ENCODE results near the gene ATG9A.

The ATG9A gene

DNA sequence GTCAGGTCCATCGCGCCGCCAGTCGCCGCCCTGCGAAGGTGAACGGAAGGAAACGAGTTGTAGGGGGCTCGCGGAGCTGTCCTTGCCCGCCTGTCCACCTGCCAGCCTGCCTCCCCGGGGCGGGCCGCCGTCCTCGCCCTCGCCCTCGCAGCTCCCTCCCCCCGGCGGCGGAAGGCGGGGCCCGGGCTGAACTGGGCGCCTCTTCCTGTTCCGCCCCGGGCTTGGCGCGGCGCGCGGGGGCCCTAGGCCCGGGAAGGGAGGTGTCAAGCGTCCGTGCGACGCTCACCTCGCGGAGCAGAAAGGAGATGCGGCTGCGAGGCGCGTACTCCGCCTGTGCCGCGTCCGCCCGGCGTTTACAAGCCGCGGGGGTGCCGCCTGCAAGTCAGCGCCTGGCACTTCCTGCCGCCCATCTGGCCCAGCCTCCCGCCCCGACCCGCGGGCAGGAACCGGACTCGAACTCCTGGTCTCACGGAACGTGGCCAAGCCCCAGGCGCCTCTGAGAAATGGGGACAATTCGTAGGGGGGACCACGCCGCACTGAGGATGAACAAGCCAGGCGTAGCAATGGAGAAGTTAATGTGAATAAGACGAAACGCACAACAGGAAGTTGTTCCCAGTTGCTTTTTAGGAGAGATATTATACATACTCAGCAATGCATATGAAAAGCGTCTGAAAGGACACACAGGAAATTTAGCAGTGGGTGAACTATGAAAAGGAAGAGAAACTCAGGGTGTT, 52.5 kb downstream of the ATG9A start, which contains the start of gene CNPPD1 (continued):
- TF ChIP-seq, protein P1, sequence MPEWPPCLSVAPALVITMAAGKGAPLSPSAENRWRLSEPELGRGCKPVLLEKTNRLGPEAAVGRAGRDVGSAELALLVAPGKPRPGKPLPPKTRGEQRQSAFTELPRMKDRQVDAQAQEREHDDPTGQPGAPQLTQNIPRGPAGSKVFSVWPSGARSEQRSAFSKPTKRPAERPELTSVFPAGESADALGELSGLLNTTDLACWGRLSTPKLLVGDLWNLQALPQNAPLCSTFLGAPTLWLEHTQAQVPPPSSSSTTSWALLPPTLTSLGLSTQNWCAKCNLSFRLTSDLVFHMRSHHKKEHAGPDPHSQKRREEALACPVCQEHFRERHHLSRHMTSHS (tag by site-specific recombination; IDR thresholded peaks at IDR 0.05), result no peak
- TF ChIP-seq ZBTB21 (tag by site-specific recombination; IDR thresholded peaks at IDR 0.05) (no peak), ZNF423 (tag by site-specific recombination; IDR thresholded peaks at IDR 0.05) (peak; percentile 51; the same call in 1 of the 2 replicates), ZBTB48 (tag by site-specific recombination; IDR thresholded peaks at IDR 0.05) (peak; percentile 23; the same call in 1 of the 2 replicates), ZNF133 (tag by site-specific recombination; IDR thresholded peaks at IDR 0.05) (no peak), ZNF768 (tag by site-specific recombination; IDR thresholded peaks at IDR 0.05) (no peak), ZNF837 (tag by site-specific recombination; IDR thresholded peaks at IDR 0.05) (no peak), ZIC2 (tag by site-specific recombination; IDR thresholded peaks at IDR 0.05) (no peak), KLF8 (tag by site-specific recombination; IDR thresholded peaks at IDR 0.05) (peak; percentile 87), ZNF571 (tag by site-specific recombination; IDR thresholded peaks at IDR 0.05) (no peak), ZXDB (tag by site-specific recombination; IDR thresholded peaks at IDR 0.05) (peak; percentile 59; the same call in 1 of the 2 replicates), ZNF174 (tag by site-specific recombination; IDR thresholded peaks at IDR 0.05) (no peak), HOXA7 (CRISPR knock-in tag; IDR thresholded peaks at IDR 0.05; ENCODE audit: borderline replicate concordance) (no peak), GLIS2 (tag by site-specific recombination; IDR thresholded peaks at IDR 0.05) (peak; percentile 96), ZSCAN30 (tag by site-specific recombination; IDR thresholded peaks at IDR 0.05) (peak; percentile 75; the same call in 1 of the 2 replicates), YY1 (tag by site-specific recombination; IDR thresholded peaks at IDR 0.05) (no peak), ZBTB17 (tag by site-specific recombination; IDR thresholded peaks at IDR 0.05) (peak; percentile 59; the same call in 1 of the 2 replicates), ZBTB20 (tag by site-specific recombination; IDR thresholded peaks at IDR 0.05) (peak; percentile 95), ZNF335 (tag by site-specific recombination; conservative IDR thresholded peaks at IDR 0.05) (peak; percentile 61; the same call in 1 of the 2 replicates), ZNF776 (tag by site-specific recombination; IDR thresholded peaks at IDR 0.05; ENCODE audit: borderline replicate concordance) (no peak), OVOL3 (tag by site-specific recombination; IDR thresholded peaks at IDR 0.05) (no peak), HOXC10 (CRISPR knock-in tag; IDR thresholded peaks at IDR 0.05) (no peak), ZNF292 (tag by site-specific recombination; IDR thresholded peaks at IDR 0.05; ENCODE audit: borderline replicate concordance, low read depth) (no peak), ZNF600 (tag by site-specific recombination; IDR thresholded peaks at IDR 0.05) (peak; percentile 57), ZNF24 (tag by site-specific recombination; IDR thresholded peaks at IDR 0.05) (no peak), ZNF140 (tag by site-specific recombination; IDR thresholded peaks at IDR 0.05) (no peak)
- TF ChIP-seq, protein P2, sequence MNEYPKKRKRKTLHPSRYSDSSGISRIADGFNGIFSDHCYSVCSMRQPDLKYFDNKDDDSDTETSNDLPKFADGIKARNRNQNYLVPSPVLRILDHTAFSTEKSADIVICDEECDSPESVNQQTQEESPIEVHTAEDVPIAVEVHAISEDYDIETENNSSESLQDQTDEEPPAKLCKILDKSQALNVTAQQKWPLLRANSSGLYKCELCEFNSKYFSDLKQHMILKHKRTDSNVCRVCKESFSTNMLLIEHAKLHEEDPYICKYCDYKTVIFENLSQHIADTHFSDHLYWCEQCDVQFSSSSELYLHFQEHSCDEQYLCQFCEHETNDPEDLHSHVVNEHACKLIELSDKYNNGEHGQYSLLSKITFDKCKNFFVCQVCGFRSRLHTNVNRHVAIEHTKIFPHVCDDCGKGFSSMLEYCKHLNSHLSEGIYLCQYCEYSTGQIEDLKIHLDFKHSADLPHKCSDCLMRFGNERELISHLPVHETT (tag by site-specific recombination; IDR thresholded peaks at IDR 0.05), result no peak
- TF ChIP-seq, protein P3, sequence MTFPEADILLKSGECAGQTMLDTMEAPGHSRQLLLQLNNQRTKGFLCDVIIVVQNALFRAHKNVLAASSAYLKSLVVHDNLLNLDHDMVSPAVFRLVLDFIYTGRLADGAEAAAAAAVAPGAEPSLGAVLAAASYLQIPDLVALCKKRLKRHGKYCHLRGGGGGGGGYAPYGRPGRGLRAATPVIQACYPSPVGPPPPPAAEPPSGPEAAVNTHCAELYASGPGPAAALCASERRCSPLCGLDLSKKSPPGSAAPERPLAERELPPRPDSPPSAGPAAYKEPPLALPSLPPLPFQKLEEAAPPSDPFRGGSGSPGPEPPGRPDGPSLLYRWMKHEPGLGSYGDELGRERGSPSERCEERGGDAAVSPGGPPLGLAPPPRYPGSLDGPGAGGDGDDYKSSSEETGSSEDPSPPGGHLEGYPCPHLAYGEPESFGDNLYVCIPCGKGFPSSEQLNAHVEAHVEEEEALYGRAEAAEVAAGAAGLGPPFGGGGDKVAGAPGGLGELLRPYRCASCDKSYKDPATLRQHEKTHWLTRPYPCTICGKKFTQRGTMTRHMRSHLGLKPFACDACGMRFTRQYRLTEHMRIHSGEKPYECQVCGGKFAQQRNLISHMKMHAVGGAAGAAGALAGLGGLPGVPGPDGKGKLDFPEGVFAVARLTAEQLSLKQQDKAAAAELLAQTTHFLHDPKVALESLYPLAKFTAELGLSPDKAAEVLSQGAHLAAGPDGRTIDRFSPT (tag by site-specific recombination; IDR thresholded peaks at IDR 0.05), result peak; percentile 93
- TF ChIP-seq, protein P4, sequence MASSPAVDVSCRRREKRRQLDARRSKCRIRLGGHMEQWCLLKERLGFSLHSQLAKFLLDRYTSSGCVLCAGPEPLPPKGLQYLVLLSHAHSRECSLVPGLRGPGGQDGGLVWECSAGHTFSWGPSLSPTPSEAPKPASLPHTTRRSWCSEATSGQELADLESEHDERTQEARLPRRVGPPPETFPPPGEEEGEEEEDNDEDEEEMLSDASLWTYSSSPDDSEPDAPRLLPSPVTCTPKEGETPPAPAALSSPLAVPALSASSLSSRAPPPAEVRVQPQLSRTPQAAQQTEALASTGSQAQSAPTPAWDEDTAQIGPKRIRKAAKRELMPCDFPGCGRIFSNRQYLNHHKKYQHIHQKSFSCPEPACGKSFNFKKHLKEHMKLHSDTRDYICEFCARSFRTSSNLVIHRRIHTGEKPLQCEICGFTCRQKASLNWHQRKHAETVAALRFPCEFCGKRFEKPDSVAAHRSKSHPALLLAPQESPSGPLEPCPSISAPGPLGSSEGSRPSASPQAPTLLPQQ (tag by site-specific recombination; IDR thresholded peaks at IDR 0.05), result peak; percentile 48; the same call in 1 of the 2 replicates
- TF ChIP-seq, protein P5, sequence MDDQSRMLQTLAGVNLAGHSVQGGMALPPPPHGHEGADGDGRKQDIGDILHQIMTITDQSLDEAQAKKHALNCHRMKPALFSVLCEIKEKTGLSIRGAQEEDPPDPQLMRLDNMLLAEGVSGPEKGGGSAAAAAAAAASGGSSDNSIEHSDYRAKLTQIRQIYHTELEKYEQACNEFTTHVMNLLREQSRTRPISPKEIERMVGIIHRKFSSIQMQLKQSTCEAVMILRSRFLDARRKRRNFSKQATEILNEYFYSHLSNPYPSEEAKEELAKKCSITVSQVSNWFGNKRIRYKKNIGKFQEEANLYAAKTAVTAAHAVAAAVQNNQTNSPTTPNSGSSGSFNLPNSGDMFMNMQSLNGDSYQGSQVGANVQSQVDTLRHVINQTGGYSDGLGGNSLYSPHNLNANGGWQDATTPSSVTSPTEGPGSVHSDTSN (CRISPR knock-in tag; IDR thresholded peaks at IDR 0.05), result no peak; the same call in 1 of the 2 replicates
- TF ChIP-seq, protein P6, sequence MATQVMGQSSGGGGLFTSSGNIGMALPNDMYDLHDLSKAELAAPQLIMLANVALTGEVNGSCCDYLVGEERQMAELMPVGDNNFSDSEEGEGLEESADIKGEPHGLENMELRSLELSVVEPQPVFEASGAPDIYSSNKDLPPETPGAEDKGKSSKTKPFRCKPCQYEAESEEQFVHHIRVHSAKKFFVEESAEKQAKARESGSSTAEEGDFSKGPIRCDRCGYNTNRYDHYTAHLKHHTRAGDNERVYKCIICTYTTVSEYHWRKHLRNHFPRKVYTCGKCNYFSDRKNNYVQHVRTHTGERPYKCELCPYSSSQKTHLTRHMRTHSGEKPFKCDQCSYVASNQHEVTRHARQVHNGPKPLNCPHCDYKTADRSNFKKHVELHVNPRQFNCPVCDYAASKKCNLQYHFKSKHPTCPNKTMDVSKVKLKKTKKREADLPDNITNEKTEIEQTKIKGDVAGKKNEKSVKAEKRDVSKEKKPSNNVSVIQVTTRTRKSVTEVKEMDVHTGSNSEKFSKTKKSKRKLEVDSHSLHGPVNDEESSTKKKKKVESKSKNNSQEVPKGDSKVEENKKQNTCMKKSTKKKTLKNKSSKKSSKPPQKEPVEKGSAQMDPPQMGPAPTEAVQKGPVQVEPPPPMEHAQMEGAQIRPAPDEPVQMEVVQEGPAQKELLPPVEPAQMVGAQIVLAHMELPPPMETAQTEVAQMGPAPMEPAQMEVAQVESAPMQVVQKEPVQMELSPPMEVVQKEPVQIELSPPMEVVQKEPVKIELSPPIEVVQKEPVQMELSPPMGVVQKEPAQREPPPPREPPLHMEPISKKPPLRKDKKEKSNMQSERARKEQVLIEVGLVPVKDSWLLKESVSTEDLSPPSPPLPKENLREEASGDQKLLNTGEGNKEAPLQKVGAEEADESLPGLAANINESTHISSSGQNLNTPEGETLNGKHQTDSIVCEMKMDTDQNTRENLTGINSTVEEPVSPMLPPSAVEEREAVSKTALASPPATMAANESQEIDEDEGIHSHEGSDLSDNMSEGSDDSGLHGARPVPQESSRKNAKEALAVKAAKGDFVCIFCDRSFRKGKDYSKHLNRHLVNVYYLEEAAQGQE (tag by site-specific recombination; IDR thresholded peaks at IDR 0.05), result peak; percentile 56; the same call in 1 of the 2 replicates

All from HEK293 (cell line).